ENCODE measurements around the gene AOPEP.

DNA sequence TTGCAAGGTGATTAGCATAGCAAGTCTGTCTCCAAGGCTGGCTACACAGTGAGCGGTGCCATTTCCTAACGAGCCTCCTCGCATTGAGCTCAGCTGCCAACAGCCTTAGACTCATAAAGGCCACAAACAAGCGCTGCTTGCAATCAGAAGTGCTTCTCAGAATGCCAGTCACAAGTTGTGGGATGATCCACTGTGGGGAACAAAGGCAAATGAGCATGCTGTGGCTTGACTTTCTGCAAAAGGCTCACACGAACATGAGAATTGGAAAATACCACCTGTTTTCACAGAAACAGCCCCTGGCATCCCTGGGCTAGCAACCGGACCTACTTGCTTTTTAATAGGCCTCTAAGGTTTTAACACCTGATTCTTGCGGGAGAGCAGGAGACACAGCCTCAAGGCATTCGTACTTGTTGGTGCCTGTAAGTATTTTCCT, 375.5 kb downstream of the AOPEP start:
- TF ChIP-seq, protein P1, sequence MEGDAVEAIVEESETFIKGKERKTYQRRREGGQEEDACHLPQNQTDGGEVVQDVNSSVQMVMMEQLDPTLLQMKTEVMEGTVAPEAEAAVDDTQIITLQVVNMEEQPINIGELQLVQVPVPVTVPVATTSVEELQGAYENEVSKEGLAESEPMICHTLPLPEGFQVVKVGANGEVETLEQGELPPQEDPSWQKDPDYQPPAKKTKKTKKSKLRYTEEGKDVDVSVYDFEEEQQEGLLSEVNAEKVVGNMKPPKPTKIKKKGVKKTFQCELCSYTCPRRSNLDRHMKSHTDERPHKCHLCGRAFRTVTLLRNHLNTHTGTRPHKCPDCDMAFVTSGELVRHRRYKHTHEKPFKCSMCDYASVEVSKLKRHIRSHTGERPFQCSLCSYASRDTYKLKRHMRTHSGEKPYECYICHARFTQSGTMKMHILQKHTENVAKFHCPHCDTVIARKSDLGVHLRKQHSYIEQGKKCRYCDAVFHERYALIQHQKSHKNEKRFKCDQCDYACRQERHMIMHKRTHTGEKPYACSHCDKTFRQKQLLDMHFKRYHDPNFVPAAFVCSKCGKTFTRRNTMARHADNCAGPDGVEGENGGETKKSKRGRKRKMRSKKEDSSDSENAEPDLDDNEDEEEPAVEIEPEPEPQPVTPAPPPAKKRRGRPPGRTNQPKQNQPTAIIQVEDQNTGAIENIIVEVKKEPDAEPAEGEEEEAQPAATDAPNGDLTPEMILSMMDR (IDR thresholded peaks at IDR 0.05; ENCODE audit: extremely low read depth in 1 of 2, insufficient read depth in 1 of 2, low read depth in 1 of 2, low read length in 2 of 2): no peak
- TF ChIP-seq JUN (IDR thresholded peaks at IDR 0.05; ENCODE audit: borderline replicate concordance, insufficient read depth, insufficient read length, low read depth) (no peak), FOS (IDR thresholded peaks at IDR 0.05; ENCODE audit: borderline replicate concordance, insufficient read depth, low read length) (no peak), POLR2A (IDR thresholded peaks at IDR 0.05; ENCODE audit: low read depth, low read length) (no peak), POLR2AphosphoS5 (IDR thresholded peaks at IDR 0.05; ENCODE audit: insufficient read depth, low read depth, low read length) (no peak), EZH2 (IDR thresholded peaks at IDR 0.05; ENCODE audit: borderline replicate concordance, low read depth, low read length, severe bottlenecking) (no peak), MYC (IDR thresholded peaks at IDR 0.05; ENCODE audit: low read depth, low read length) (no peak), GATA2 (IDR thresholded peaks at IDR 0.05; ENCODE audit: insufficient read depth, insufficient read length, low read depth, low read length) (no peak)
- TF ChIP-seq, protein P2, sequence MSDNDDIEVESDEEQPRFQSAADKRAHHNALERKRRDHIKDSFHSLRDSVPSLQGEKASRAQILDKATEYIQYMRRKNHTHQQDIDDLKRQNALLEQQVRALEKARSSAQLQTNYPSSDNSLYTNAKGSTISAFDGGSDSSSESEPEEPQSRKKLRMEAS (IDR thresholded peaks at IDR 0.05; ENCODE audit: insufficient read depth, insufficient read length): no peak

Data from endothelial cell of umbilical vein (primary cell).